GM21528 (cell line): ENCODE results near the gene MEGF11.

Experiments
- ATAC-seq: cut with Tn5 transposase; IDR thresholded peaks from one replicate; pipeline ENCODE4 v1.9.1; 2021; ENCODE audit warnings: mild to moderate bottlenecking, moderate library complexity; ENCODE audit not compliant: unreplicated experiment, low FRiP score

MEGF11 gene

DNA sequence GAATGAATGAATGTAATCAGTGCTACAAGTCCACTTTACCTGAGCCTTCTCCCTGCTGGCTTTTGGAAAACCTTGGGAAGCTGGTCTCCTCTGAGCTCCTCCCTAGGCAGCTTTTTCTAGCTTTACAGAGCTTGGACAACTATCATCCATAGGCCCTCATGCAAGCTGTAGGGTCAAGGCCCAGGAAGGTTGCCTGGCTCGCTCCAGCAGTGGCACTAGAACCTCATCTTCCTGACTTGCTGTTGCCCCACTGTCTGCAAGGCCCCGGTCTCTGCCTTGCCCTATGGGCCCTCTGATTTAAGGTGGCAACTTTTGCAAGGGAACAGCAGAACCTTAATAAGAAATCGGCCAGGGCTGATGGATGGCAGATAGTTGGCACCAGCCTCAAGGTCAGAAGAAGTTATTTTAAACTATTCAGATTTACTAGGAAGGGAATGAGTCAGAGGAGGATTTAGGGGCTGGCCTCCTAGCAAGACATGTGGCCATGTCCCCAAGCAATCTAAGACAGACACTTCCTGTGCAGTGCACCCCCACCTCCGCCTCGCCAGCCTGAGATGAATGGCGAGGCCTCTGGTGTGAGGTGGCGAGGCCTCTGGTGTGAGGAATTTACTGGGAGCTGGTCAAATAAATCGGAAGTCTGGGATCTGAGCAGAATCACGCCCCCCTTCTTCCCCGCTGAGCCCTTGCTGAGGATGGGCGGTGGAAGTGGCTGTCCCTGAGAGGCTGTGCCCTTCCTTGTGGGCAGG lies 180.8 kb downstream of the MEGF11 start:
- ATAC-seq, result no peak

DNA sequence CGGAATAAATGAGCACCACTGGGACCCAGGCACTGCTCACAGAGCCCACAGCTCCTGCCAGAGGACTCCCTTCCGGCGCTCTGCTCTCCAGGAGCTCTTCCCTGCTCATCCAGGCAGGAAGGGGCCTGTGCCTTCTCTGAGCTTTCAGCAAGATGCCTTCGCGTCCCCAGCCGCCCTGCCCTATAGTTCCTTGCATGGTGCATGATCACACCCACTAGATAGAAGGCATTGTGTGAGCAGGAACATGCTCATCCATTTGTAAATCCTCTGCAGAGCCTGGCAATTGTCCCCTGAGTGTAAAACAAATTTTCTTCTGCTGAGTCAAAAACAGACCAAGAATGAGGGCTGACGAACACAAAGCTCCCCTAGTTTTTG lies 181.6 kb downstream of the MEGF11 start:
- ATAC-seq, result no peak

DNA sequence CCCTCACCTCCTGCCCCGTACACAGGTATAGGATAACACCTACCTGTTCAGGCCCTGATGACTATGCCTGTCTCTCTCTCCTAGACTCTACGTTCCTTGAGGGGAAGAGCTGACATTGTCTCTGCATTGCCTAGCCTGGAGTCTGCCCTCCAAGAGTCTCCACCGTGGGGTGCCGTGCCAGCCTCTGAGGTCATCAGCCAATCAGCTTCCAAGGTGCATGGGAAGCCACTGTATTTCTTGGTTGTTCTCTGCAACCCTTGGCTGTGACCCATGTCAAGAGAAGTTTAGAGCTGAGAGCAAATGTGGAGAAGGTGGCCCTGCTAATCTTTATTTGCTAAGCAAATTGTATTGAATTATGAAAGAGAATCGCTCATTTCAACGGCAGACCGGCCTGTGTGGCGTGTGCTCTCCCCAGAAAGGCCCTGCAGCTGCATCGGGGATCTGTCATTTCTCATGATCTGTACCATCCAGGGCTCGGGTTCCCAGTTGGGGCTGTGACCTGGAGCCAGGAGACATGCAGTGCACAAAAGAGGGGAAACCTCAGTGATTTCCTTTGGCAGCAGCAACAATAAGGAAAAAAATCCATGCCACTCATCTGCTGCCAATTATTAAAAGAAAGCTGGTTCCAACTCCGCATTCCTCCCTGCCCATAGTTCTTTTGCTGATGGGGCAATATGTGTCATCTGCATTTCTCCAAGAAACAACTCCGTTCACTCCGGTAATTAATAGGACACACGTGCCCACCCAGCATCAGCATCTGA lies 182.2 kb downstream of the MEGF11 start:
- ATAC-seq, result no peak

DNA sequence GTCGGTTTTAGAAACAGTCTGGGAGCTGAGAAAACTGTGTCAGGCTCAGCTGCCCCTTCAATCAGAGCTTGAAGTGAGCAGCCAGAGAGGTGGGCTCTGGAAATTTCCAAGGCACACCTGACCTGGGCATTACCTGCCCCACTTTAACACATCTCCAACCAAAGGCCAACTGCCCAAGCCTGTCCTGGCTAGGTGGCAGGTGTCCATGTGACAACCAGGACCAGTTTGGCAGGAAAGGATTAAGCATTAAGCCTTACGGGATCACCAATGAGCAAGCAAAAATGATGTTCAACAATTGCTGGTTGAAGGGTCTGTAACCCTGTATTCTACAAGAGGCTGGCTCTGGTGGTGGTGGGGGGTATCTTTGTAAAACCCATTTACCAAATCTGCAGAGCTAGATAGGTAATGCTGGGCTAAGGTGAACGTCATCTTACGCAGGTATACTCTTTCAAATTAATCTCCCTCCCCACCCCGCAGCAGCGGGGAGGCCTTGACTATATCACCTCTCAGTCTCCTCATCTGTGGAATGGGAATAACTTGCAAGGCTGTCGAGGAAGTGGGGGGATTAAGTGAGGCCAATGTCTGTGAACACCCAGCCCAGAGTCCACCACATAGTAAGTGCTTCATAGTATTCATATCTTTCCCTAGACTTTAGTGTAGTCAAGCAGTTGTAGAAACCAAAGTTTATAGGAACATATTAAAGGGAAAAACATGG lies 183.2 kb downstream of the MEGF11 start:
- ATAC-seq, result no peak

DNA sequence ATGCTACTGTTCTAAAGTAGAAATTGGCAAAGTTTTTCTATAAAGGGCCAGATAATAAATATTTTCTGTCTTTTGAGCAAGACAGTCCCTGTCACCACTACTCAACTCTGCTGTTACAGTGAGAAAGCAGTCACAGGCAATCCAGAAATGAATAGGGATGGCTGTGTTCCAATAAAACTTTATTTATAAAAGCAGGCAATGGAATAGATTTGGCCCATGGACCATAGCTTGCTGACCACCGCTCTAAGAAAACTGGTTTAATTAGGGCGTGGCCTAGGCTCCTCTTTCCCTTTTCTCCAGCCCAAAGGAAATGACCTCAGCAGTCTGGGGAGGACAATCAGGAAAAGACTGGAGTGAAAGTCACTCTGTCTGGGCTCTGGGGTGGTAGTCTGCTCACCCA lies 183.8 kb downstream of the MEGF11 start:
- ATAC-seq, result no peak

DNA sequence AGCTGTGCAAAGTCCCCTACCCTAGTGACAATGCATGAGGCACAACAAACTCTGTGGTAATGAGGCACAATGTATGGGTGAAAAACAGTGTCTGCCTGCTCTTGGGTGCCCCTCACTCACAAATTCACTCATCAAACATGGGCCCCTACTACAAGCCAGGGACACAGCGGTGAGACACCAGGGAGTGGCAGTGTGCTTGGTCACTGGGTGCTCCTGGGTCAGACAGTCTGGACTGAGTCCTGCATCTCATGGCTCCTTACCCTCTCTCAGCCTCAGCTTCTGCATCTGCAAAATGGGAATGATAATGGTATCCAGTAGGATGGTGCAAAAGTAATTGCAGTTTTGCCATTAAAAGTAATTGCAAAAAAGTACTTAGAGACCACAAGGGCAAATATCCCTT lies 184.7 kb downstream of the MEGF11 start:
- no peak for ATAC-seq

DNA sequence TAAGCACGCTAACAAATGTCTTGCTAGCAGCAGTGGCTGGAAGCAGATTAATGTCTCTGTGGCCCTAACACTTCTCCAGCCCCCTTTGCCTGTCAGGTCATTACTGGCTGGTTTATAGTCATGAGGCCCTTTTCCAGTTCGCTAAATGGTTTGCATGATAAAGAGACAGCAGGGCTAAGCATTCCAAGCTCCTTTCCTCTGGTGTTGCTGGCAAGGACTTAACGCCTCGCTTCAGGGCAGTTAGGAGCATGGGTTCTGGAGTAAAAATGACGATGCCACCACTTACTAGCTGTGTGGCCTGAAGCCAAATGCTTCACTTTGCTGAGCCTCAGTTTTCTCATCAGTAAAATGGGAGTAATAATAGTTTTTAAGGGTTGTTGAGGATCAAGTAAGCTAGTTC lies 185.9 kb downstream of the MEGF11 start:
- no peak for ATAC-seq

DNA sequence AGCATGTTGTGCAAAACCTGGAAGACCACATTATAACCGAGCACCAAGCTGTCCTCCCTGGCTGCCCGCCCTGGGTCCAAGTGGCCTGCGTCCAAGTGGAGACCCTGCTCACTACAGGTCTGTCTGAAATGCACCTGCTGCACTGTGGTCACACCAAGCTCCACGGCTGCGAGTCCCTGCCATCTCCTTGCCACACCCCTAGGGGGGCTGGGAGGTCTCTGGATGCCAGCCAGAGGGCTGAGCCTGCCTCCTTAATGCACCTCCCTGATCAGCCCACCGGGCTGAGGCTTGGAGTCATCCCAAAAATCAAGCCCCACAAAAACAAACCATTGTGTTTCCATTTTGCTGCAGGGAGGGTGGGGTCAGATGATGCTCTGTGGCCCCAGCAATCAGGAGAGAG lies 187.1 kb downstream of the MEGF11 start:
- ATAC-seq, result no peak

DNA sequence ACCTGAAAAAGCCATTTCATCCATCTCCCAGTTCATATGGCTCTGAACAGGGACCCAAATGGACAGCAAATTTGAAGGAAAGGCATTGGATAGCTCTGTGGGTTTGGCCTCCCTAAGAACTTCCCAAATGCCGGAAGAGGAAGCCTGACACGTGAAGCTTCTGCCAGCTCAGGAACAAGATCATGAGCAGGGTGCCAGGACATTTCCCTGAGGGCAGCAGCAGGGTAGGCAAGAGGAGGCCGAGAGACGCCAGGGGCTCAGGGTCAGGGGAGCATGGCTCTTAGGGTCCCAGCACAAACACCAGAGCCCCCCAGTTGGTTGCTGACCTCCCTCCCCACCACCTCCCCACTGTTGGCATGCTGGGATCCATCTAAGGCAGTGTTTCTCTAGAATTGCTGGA lies 187.5 kb downstream of the MEGF11 start:
- no peak for ATAC-seq

DNA sequence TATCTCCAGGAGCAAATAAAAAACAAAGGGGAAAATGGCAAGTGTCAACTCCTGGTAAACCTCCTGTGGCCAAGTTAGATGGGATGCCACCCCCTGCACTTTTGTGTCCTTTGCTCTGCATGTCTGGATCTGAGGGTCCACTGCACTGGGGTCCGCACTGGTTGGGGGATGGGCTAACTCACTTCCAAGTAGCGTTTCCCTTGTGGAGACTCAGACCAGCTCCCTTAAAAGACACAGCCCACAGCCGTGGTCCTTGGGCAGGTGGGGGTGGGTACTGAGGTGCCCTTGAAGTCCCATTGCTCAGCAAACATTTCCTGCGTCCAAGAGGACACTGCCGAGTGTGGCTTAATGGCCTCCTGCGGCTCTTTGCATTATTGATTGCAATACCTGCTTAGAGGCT lies 188.2 kb downstream of the MEGF11 start:
- ATAC-seq, result no peak

DNA sequence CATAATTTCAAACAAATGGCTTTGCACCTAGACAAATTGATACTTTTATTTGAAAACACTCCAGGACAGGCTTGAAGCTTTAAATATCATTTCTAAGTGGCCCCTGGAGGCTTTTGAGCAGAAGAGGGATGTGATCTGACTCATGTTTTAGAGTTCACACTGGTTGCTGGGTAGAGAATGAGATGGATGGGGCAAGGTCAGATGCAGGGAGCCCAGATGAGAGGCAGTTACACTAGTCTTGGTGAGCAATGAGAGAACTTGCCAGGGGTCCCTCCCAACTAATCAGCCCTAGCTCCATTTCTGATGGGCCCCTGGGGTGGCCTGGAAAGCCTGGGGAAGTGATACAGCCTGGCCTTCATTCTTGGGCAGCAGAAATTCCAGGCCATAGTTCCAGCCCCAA lies 190.4 kb downstream of the MEGF11 start:
- no peak for ATAC-seq

DNA sequence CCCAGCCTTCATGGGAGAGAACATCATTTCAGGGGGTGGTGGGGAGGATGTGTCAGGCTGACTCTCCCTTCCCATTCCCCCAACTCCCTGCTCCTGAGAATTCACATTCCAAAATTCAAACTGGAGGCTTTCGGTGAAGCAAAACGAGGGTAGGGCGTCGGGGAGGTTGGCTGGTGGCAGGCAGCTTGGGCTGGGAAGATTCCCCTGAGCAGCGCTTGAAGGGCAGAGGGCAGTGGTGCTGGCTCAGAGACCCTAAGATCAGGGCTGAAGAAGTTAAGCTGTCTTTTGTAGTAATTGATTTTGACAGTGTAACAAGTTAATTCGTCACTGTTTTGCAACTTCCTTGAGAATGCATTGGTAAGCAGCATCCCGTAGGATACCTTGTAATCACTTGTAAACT lies 196.5 kb downstream of the MEGF11 start:
- ATAC-seq, result no peak

DNA sequence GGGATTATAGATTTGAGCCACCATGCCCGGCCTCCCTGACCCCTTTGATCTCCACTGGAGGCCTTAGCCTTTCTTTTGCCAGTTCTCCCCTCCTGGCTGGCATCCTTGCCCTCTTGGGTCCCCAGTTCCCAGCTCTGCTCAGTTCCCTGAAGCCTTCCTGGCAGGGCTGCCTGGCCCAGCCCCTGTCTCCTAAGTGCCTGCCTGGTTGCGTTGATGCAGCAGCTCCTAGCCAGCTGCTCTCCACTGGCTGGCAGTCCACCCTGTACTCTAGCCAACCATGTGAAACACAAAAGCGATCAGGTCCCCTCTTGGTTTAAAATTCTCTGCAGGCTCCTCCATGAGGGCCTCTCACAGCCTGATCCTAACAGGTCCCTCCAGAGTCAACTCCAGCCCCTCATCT lies 199.6 kb downstream of the MEGF11 start:
- ATAC-seq, result no peak

DNA sequence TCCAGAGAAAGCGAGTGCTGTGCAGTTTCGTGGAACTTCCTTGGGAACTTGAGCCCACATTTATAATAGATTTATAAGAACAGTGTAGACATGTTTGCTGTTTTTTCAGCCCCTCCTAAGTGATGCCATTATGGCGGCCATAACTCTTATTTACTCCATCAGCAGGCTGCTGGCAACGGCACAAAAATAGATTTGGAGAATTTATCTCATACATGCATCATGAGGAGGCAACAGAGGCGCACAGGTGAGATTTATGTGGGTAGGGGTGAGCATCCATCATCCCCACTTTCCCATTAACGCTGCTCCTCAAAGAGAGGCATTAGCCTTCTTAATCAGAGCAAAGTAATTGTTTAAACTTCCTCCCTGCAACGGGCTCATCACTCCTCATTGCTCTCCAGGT lies 201.7 kb downstream of the MEGF11 start:
- no peak for ATAC-seq

DNA sequence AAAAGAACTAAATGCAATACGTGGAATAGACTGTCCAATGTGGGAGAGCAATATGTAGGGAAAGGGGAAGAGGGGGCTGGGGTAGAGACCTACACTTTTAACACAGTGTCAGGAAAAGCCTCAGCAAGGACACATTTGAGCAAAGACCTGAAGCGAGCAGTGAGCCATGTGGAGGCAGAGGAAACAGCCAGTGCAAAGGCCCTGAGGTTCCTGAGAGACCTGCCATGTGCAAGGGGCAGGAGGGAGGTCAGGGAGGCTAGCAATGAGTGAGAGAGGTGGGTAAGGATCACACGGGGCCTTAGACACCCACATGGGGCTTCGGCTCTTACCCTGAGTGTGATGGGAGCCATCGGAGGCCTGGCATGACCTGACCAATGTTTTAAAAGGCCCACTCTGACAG lies 203.3 kb downstream of the MEGF11 start:
- no peak for ATAC-seq

DNA sequence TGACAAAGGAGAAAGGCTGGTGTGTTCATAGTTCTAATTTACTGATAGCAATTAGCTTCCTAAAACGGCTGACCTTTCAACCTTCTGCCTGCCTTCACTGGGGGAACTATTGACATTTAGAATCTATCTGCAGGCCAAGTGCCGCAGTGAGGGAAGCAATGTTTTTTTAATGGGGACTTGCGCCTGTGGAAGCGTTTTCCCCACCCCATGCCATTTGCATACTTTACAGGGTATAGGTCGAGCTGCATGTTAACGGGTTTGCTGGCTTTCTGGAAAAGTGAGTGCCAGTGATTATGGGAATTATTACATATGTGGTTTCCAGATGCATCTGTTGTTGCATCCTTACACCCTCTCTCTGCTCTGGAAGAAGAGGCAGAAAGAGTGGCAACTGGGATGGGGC lies 204.2 kb downstream of the MEGF11 start:
- ATAC-seq, result no peak

DNA sequence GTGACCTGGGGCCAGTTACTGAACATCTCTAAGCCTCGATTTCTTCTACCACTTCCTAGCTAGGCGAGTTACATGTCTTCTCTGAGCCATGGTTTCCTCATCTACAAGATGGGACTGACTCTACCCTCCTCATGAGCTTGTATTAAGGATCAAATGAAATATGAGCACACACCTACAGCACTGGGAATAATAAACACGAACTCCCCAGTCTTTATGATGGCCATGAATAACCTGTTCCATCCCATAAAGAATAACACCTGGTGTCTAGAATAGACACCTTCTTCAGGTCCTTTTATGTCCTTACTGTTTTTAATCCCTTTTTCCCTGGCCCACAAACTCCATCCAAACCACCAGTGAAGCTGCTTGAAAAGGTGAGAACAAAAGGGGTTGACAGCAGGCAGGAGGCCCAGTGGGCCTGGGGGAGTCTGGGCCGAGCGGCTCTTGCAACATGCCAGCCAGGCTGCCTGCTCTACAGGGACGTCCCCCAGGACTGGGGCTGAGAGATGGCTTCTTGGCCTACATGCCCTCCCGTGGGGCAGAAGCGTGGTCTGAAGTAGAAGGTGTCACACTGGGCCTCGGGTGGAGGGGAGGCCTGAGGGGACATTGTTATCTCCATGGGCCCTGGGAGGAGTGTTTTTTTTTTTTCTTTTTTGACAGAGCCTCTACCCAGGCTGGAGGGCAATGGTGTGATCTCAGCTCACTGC lies 206.1 kb downstream of the MEGF11 start:
- no peak for ATAC-seq

DNA sequence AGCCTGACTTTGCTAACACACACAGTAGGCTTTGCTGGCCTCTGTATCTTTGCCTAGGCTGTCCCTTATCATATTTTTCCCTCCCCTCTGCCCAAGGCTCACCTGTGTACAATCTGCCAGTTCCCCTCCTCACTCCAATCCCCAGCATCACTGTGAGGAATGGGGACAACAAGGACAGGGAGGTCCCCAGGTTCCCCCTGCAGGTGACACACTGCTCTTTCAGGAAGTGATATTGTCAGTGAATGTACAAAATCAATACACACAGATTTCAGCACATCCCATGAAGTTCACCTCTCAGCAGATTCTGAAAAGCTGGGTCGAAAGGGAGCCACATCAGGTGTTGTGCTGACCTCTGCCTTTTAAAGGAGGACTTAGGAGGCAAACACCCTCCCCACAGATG lies 206.8 kb downstream of the MEGF11 start:
- no peak for ATAC-seq

DNA sequence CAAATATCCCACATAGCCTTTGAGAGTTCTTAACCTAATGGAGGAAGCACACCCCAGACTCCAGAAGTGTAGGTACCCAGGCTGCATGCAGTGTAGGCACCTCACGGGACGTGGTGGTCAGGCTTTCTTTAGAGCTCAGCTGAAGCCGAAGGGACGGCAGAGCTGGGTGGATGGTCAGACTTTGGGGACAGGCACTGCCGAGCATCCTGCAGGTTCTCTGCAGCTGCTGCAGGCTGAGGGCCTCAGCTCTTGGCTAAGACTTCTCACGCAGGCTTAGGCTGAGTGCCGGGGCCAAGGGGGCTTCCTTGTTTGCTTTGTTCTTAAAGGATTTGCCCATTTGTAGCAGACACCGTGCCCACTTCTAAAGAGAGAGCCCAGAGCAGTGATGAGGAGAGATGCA lies 207.2 kb downstream of the MEGF11 start:
- no peak for ATAC-seq

DNA sequence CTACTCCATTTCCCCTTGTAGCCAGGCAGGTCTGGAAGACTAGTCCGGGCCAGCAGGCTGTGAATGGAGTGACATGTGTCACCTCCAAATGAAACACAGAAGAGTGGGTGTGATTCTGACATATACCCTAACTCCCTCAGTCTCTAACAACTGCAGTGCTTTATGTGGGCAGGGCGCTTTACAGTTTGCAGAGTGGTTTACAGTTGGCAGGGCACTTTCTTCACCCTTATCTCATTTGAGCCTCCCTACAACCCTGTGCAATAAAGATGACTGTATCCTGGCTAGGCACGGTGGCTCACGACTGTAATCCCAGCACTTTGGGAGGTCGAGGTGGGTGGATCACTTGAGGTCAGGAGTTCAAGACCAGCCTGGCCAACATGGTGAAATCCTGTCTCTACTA lies 208.0 kb downstream of the MEGF11 start:
- ATAC-seq, result no peak

DNA sequence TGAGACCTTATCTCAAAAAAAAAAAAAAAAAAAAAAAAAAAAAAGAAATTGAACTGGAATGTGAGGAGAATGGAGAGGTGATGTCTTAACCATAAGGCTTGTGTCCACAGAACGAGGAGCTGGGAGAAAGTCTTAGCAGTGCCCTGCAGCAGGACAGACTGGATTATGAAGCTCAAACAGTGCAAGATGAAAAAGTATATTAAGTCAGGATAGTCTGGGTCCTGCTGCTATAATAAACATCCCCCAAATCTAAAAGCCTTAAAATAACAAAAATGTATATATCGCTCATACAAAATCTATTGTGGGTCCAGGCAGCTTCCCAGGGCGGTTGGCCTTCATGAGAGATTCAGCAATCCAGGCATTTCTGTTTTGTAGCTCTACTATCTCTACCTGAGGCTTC lies 208.7 kb downstream of the MEGF11 start:
- ATAC-seq, result no peak
